Urinary bladder (tissue), 4 donors: ENCODE measurements around the gene INHBB. TPM values are rescaled to one million over a fixed set of nuclear protein-coding genes. Genes with fewer than 3 reads are reported as not detected.
A peak's percentile ranks its signal among the peaks of the same experiment; 100 is the strongest.

Source experiments
- DNase-seq: peaks from one replicate; pipeline ENCODE4 v3.0.0-alpha.2; 2015; ENCODE audit errors: extremely low spot score
- H3K27ac ChIP-seq: one replicate; pipeline ENCODE4 v1.5.1; 2013; ENCODE audit warnings: low read depth, mild to moderate bottlenecking, moderate library complexity
- H3K36me3 ChIP-seq: one replicate; pipeline ENCODE4 v1.6.1; 2013; ENCODE audit warnings: mild to moderate bottlenecking, moderate library complexity; ENCODE audit not compliant: insufficient read depth
- H3K4me1 ChIP-seq: one replicate; pipeline ENCODE4 v1.6.1; 2013; ENCODE audit warnings: mild to moderate bottlenecking, moderate library complexity; ENCODE audit not compliant: insufficient read depth
- H3K4me3 ChIP-seq: one replicate; pipeline ENCODE4 v1.5.1; 2013; ENCODE audit warnings: low read depth, low read length
- WGBS: extraction: QIAGEN DNeasy Blood & Tissue Kit; methylation state at CpG from one replicate; pipeline ENCODE4 v1.1.7; 2013; 5-methylcytosine and 5-hydroxymethylcytosine counted together
- polyA plus RNA-seq: library from polyadenylated mRNA; stranded (reverse); fragments of 200-250 nt; gene quantifications from one replicate; pipeline ENCODE4 v1.2.3, GENCODE V29; 2013
- total RNA-seq: library from RNA; depleted of rRNA; stranded (reverse); fragments of >200 nt; gene quantifications from one replicate; pipeline ENCODE4 v1.2.3, GENCODE V29; 2014
- donor health status: healthy with polysubstance abuse.
- donor health status: healthy.

Gene INHBB
- total and polyA plus RNA-seq, 2 donors = 0.74 to 11.2 TPM

GRCh38 chr2:120336749-120337148 lies 9.2 kb upstream of the INHBB start:
- Histone ChIP-seq H3K27ac (no peak overlapping the region), H3K4me3 (no peak overlapping the region), H3K36me3 (no peaks in the 10 kb centered on the region), H3K4me1 (no peaks in the 10 kb centered on the region)
- DNase-seq = no peak
- 85% methylated on average over 8 of the region's 8 CpGs for WGBS

- Histone ChIP-seq H3K36me3 (no peaks in the 10 kb centered on the region), H3K27ac (no peak overlapping the region), H3K4me1 (no peaks in the 10 kb centered on the region), H3K4me3 (no peak overlapping the region)
- 83% methylated on average over 1 of the region's 1 CpG for WGBS
- DNase-seq = no peak
Measured at GRCh38 chr2:120338015-120338414, 7.9 kb upstream of the INHBB start.

- Histone ChIP-seq H3K4me1 (peaks cover 2% of the 10 kb centered on the region), H3K27ac (no peak overlapping the region), H3K36me3 (no peaks in the 10 kb centered on the region), H3K4me3 (no peak overlapping the region)
- no peak for DNase-seq
- WGBS = 68% methylated on average over 7 of the region's 7 CpGs
Measured at GRCh38 chr2:120341977-120342376, 4.0 kb upstream of the INHBB start.

- WGBS = 40% methylated on average over 7 of the region's 7 CpGs
- Histone ChIP-seq H3K27ac (no peak overlapping the region), H3K4me1 (peaks cover 2% of the 10 kb centered on the region), H3K4me3 (no peak overlapping the region), H3K36me3 (no peaks in the 10 kb centered on the region)
- DNase-seq = no peak
Measured at GRCh38 chr2:120342446-120342845, 3.5 kb upstream of the INHBB start.

GRCh38 chr2:120343100-120343432 lies 2.9 kb upstream of the INHBB start:
- DNase-seq = no peak
- 34% methylated on average over 5 of the region's 5 CpGs for WGBS
- Histone ChIP-seq H3K27ac (no peak overlapping the region), H3K4me1 (peaks cover 2% of the 10 kb centered on the region), H3K4me3 (no peak overlapping the region), H3K36me3 (no peaks in the 10 kb centered on the region)

DNA sequence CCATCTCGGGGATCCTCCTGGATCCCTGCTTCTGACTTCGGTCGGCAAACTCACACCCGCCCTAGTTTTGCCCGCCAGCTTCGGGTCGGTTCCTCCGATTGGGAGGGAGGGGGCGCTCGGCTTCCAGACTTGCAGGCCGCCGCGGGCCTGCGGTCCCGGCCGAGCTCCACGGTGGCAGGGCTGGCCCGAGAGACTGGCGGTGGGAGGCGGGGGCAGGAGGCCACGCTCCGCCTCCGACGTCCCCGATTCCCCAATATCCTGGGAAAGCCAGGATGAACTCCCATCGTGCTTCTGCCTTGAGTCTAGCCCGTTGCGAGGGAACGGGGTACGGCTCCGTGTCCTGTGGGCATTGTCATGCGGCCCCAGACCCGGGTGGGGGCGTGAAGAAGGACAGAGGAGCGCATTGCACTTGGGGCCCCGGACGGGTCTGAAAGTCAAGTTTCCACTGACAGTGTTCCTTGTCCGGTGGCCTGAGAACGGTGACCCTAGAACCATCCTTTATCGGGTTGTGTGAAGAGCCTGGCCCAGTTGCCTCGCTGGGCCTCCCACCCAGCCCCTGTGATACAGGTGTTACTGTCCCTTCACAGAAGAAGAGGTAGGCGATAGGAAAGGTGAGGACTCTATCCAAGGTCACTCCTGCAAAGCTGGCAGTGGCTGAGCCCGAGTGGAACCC lies 2.4 kb upstream of the INHBB start:
- no peak overlapping the region for H3K27ac ChIP-seq

DNA sequence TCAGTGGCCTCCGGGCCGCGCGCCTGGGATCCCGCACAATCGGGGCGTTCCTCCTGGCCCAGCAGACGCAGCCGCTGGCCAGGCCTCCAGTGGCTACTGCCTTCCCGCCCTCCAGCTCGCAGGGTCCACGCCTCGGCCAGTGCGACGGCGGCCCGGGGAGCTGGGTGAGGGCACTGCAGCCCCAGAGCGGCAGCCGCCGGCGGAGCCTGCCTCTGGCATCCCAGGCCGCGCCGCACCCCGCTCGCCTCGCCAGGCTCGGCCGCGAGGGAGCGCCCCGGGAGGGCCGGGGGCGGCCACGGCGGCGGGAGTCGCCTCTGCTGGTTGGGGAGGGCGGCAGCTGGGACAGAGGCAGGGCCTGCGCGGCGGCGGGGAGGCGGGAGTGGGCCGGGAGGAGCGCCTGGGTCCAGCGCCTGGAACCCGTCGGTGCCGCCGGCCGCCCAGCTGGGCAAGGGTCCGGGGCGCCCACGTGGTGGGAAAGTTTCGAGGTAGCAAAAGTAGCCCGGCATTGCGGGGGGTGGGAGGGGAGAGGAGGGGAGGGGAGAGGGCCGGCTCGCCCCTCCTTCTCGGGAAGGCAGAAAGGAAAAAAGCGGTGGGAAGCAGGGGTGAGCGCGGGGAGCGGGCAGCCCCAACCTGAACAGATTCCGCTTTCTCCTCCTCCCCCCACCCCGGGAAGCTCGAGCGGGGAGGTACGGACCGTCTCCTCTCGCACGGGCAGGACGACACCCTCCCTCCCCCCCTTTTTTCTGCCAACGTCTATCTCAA lies 1.5 kb upstream of the INHBB start:
- peaks cover 2% of the 10 kb centered on the region for H3K4me1 ChIP-seq
- no peak overlapping the region for H3K27ac ChIP-seq
- no peak for DNase-seq
- WGBS = 1% methylated on average over 75 of the region's 75 CpGs
- peak overlapping the region; percentile 58 for H3K4me3 ChIP-seq
- no peaks in the 10 kb centered on the region for H3K36me3 ChIP-seq

More for the DNA sequence above, 2.4 kb upstream of the INHBB start:
- H3K4me1 ChIP-seq = peaks cover 2% of the 10 kb centered on the region
- peak; percentile 21 for DNase-seq
- peak overlapping the region; percentile 58 for H3K4me3 ChIP-seq
- WGBS = 6% methylated on average over 43 of the region's 43 CpGs
- no peaks in the 10 kb centered on the region for H3K36me3 ChIP-seq

DNA sequence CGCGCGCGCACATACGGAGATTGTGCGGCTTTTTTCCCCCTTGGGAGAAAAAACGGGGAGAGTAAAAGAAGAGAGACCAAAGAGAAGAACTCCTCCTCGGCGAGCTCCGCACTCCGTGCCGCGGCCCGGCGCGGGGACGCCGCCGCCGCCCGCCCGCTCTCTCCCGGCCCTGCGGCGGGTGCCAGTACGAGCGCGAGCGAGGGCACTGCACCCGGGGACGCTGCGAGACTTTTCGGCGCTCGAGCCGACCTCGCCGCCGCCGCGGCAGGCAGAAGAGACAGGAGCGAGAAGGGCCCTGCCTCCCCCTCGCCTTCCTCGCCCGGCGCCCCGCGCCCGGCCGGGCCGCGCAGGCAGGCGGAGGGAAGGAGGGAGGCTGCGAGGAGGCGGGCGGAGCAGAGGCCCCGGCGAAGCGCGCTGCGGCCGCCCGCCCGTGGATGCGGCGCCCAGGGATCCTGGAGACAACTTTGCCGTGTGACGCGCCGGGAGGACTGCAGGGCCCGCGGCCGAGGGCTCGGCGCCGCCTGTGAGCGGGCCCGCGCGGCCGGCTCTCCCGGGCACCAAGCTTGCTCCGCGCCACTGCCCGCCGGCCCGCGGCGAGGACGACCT lies 857 bp upstream of the INHBB start:
- Histone ChIP-seq H3K4me1 (peaks cover 2% of the 10 kb centered on the region), H3K4me3 (peak overlapping the region; percentile 58), H3K27ac (no peak overlapping the region), H3K36me3 (no peaks in the 10 kb centered on the region)
- no peak for DNase-seq
- under 1% methylated on average over 90 of the region's 90 CpGs for WGBS

DNA sequence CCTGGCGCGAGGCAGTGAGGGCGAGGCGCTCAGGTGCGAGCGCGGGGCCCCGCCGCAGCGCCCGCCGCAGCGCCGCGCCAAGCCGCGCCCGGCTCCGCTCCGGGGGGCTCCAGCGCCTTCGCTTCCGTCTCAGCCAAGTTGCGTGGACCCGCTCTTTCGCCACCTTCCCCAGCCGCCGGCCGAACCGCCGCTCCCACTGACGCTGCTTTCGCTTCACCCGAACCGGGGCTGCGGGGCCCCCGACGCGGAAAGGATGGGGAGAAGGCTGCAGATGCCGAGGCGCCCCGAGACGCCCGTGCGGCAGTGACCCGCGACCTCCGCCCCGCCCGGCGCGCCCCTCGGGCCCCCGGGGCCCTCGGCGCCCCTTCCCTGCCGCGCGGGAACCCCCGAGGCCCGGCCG lies 328 bp upstream of the INHBB start:
- Histone ChIP-seq H3K27ac (no peak overlapping the region), H3K4me1 (peaks cover 2% of the 10 kb centered on the region), H3K36me3 (no peaks in the 10 kb centered on the region), H3K4me3 (peak overlapping the region; percentile 58)
- under 1% methylated on average over 62 of the region's 62 CpGs for WGBS
- DNase-seq = no peak

DNA sequence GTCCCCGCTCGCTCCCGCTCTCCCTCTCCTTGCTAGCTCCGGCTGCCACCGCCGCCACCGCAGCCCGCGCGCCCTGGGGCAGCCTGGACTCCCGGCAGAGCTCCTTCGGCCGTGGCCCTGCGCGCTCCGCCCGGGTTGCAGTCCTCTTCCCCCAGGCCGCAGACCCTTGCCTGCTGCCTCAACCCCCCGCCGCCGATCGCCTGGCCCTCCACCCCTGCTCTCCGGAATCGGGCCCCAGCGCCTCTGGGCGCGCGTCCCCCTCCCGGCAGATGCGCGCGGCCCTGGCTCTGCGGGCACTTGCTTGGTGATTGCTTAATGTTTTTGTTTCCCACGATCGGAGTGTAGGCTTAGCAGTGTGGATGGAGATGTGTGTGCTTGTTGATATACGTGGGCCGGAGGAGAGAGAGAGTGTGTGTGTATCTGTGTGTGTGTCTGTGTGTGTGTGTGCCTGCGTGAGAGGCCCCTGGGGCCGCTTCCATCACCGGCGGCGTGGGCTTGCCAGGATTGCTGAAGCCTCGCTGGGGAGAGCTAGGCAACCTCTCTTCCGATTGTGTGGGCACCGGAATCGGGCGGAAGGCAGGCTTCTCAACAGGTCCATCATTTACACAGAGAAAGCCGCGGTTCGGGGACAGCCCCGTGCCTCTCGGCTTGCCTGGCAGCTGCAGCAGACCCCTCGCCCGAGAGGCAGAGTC lies 877 bp downstream of the INHBB start:
- Histone ChIP-seq H3K4me1 (peaks cover 2% of the 10 kb centered on the region), H3K4me3 (peak overlapping the region; percentile 58), H3K36me3 (no peaks in the 10 kb centered on the region), H3K27ac (no peak overlapping the region)
- DNase-seq = no peak
- WGBS = under 1% methylated on average over 54 of the region's 54 CpGs

- no peak overlapping the region for H3K27ac ChIP-seq
- DNase-seq = no peak
- WGBS = 11% methylated on average over 27 of the region's 27 CpGs
- H3K4me3 ChIP-seq = peak overlapping the region; percentile 58
- peaks cover 2% of the 10 kb centered on the region for H3K4me1 ChIP-seq
- no peaks in the 10 kb centered on the region for H3K36me3 ChIP-seq
Measured at GRCh38 chr2:120347396-120348060, 1.6 kb downstream of the INHBB start.

DNA sequence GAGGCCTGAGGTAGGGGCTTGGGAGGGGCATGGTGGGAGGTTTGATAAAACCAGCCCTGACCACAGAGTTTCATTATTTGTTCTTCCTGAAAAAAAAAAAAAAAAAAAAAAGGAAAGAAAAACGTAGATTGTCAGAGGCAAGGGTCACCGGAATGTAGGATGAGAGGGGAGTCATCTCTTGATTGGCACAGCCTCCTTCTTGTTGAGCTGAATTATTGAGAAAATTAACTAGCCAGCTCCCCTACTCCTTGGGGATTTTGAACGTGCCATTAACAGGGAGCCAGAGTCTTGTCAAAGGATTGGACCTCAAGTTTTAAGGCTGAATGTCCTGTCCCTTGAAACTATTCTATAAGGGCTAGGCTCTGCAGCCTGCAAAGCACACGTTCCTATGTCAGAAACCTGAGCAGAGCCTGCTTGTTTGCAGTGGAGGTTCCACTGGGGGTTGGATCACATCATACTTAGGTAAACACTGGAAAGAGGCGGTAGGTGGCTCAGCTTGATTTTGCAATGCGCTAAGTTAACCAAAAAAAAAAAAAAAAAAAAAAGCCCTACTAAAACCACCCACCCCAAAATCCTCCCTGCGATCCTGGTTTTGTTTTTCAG lies 2.3 kb downstream of the INHBB start:
- no peak overlapping the region for H3K4me3 ChIP-seq
- peak; percentile 18 for DNase-seq
- no peaks in the 10 kb centered on the region for H3K36me3 ChIP-seq
- no peak overlapping the region for H3K27ac ChIP-seq
- peaks cover 2% of the 10 kb centered on the region for H3K4me1 ChIP-seq
- WGBS = 54% methylated on average over 7 of the region's 7 CpGs
